Naive thymus-derived CD8-positive, alpha-beta T cell (primary cell): Measurements from ENCODE around the gene BORCS8. TPM values are rescaled to one million over a fixed set of nuclear protein-coding genes. Genes with fewer than 3 reads are reported as not detected.
A peak's percentile ranks its signal among the peaks of the same experiment; 100 is the strongest.
"Not testable (repeated sequence)": the region's sequence is repeated elsewhere in the genome, so short reads cannot be mapped to it uniquely, and the experiment has no call there.

Experiments used
- ATAC-seq, 2 donors: fragments of 150-1000 bp; cut with Tn5 transposase in 1 of 2; sonication (Bioruptor Pico), chemical (Tn5 transposase) in 1 of 2; 1 replicate in 1 of 2; 2 replicates in 1 of 2; pipeline ENCODE4 v1.10.0; 2021; ENCODE audit warnings: mild to moderate bottlenecking in 2 of 2, moderate library complexity in 2 of 2
- POLR2A ChIA-PET: fragments of 350-600 bp; sonication (Branson Sonifier 250); formaldehyde crosslinking; loops from one replicate; lab custom pipeline; 2021; ENCODE audit warnings: antibody characterized with exemption; lab: Charles Lee
- DNase-seq, 10 donors: peaks; one replicate each; pipeline versions ENCODE4 v3.0.0 to v3.0.0-alpha.2; 2020 to 2022
- H3K27ac Mint-ChIP-seq, 10 donors: one replicate each; pipeline ENCODE4 v1.8.0; 2020 to 2022; ENCODE audit warnings: mild to moderate bottlenecking in 10 of 10, mixed read lengths in 10 of 10, moderate library complexity in 4 of 10, inconsistent platforms in 1 of 10
- H3K27me3 Mint-ChIP-seq, 5 donors: one replicate each; pipeline ENCODE4 v1.8.0; 2021 to 2022; ENCODE audit warnings: mixed read lengths in 5 of 5
- H3K36me3 Mint-ChIP-seq, 3 donors: one replicate each; pipeline ENCODE4 v1.8.0; 2020 to 2022; ENCODE audit warnings: mixed read lengths in 3 of 3, mild to moderate bottlenecking in 2 of 3, inconsistent platforms in 1 of 3
- H3K4me1 Mint-ChIP-seq, 4 donors: one replicate each; pipeline ENCODE4 v1.8.0; 2021 to 2022; ENCODE audit warnings: mixed read lengths in 4 of 4
- H3K4me3 Mint-ChIP-seq, 10 donors: one replicate each; pipeline ENCODE4 v1.8.0; 2020 to 2022; ENCODE audit warnings: mild to moderate bottlenecking in 10 of 10, mixed read lengths in 10 of 10, moderate library complexity in 6 of 10, inconsistent platforms in 1 of 10
- H3K9me3 Mint-ChIP-seq, 9 donors: one replicate each; pipeline ENCODE4 v1.8.0; 2020 to 2022; ENCODE audit warnings: mixed read lengths in 9 of 9, mild to moderate bottlenecking in 3 of 9, inconsistent platforms in 1 of 9, moderate library complexity in 1 of 9
- polyA plus RNA-seq, 3 donors: library from polyadenylated mRNA; unstranded; fragments of 300-500 nt; fragmentation: Illumina TruSeq; gene quantifications; one replicate each; pipeline ENCODE4 v1.2.3, GENCODE V29; 2021
- total RNA-seq, 8 experiments: library from RNA in 2 of 8; stranded (reverse) in 2 of 8; gene quantifications; one replicate each; pipeline ENCODE4 v1.2.3 and lab custom pipeline; 2021 to 2026

Gene BORCS8
- total and polyA plus RNA-seq, 5 experiments from 2014 or later: 18.2 to 34.2 (median 23.6) TPM

DNA sequence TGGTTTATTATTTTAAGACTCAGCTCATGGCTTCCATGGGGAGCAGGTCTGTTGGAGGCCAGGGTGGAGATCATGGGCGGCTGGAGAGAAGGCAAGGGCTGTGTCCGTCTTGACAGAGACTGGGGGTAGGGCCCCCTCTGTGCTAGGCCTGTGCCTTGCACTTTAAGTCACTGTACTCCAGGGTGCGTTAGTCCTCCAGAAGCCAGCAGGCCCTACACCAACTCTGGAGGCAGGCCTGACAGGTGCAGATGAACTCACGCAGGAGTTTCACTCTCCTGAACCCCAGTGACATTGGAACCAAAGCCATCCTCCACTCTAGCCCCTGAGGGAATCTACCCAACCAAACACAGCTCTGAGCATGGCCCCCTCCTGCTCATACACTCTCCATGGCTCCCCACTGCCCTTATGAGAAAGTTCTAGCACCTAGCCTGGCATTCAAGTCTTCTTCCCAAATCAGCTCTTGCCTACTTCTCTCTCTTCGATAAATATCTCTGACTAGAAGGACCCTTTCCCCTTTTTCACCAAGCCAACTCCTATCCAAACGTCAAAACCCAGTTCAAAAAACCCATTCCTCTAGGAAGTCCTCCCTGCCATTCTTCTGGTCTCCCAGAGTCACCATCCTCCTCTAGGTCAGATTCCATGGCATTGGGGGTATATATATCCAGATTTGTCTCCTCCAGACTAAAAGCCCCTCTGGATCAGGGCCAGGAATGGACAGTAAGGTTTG, 37.0 kb downstream of the BORCS8 start:
- Mint-ChIP-seq H3K27ac (peak overlapping the region in 1 of 10 donors; percentile 71), H3K27me3 (no peaks in the 10 kb centered on the region), H3K4me3 (no peak overlapping the region), H3K36me3 (peaks cover 0 to 22% (median 17%) of the 10 kb centered on the region in 3 donors), H3K4me1 (peaks cover 0 to 15% (median 1%) of the 10 kb centered on the region in 4 donors), H3K9me3 (peaks cover 0 to 7% (median 0%) of the 10 kb centered on the region in 9 donors)
- ATAC-seq (no peak), DNase-seq (no peak)
- POLR2A ChIA-PET: no interaction called here

DNA sequence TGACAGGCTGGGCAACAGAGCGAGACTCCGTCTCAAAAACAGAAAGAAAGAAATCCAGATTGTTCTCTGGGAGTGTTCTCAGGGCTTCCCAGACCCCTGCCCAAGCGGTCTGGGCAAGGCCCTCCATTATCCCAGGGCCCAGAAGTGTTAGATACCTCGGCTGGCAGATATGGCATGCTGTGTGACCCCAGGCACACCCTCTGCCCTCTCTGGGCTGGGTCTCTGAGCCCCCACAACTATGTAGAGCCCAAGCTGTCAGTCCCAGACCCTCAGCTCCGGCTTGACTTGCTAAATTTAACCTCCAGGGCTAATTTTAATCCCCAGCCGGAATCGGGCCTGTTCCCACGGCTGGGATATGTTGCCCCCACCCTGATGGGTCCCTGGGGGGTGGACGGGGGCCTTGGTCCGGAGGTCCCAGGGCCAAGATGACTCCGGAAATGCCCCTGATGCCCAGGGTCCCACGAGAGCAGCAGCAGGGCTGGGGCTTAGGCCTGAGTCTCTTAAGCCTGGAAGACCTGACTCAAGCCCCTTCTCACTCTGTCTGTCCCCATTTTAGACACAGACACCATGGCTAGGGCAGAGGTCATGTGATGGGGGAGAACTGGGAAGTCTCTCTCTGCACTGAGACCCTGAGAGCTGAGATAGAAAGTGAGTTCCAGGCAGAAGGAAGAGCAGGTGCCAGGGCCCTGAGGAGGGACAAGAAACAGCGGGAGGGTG, 39.1 kb downstream of the BORCS8 start:
- Mint-ChIP-seq H3K27me3 (no peaks in the 10 kb centered on the region), H3K36me3 (peaks cover 0 to 30% (median 22%) of the 10 kb centered on the region in 3 donors), H3K9me3 (peaks cover 0 to 7% (median 0%) of the 10 kb centered on the region in 9 donors), H3K4me1 (peaks cover 0 to 8% (median 1%) of the 10 kb centered on the region in 4 donors), H3K27ac (peak overlapping the region in 1 of 10 donors; percentile 32), H3K4me3 (no peak overlapping the region)
- ATAC-seq (no peak), DNase-seq (no peak)
- POLR2A ChIA-PET: no interaction called here

DNA sequence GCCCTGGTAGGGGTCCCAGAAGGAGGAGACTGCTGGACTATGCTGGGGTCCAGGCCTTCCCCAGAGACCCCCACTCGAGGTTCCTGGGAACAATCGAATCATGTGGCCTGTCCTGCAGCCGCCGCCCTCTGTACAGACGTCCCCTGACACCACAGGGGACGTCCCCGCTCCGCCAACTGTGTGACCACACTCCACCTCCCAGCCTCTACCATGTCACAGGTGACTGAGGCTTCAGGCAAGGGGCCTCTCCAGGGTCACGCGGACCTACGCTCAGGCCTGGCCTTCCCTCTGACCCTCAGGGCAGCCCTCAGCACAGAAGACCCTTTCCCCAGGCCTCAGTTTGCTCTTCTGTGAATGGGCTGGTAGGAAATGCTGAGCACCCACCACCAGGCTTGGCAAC, 40.5 kb downstream of the BORCS8 start:
- H3K27ac Mint-ChIP-seq: no peak overlapping the region
- H3K27me3 Mint-ChIP-seq: no peaks in the 10 kb centered on the region
- POLR2A ChIA-PET: no interaction called here

DNA sequence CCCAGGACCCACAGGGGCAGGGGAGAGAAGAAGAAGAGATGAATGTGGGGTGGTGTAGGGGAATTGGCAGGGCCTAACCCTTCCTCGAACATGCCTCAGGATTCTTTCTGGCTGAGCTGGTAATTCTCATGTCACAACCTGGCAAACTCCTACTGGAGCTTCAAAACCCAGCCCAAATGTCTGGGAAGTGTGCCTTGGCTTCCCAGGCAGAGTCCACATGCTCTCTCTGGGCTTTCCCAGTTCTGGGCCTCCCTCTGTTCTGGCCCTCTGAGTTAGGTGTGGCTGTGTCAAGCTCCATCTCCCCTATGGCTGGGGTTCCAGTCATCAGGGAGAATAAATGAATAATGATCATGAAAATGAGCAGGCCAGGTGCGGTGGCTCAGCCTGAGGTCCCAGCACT, 42.5 kb downstream of the BORCS8 start:
- POLR2A ChIA-PET: no interaction called here
- Mint-ChIP-seq H3K27ac (peak overlapping the region in 1 of 10 donors; percentile 15), H3K27me3 (no peaks in the 10 kb centered on the region), H3K4me3 (no peak overlapping the region), H3K9me3 (no peaks in the 10 kb centered on the region), H3K4me1 (peaks cover 0 to 5% (median 3%) of the 10 kb centered on the region in 4 donors), H3K36me3 (peaks cover 0 to 11% (median 9%) of the 10 kb centered on the region in 3 donors)
- ATAC-seq (no peak), DNase-seq (no peak)

More for the DNA sequence above, 40.5 kb downstream of the BORCS8 start:
- ATAC-seq: no peak
- Mint-ChIP-seq H3K4me1 (peaks cover 0 to 8% (median 1%) of the 10 kb centered on the region in 4 donors), H3K36me3 (peaks cover 0 to 21% (median 19%) of the 10 kb centered on the region in 3 donors), H3K4me3 (no peak overlapping the region), H3K9me3 (peaks cover 0 to 7% (median 0%) of the 10 kb centered on the region in 9 donors)
- no peak for DNase-seq

DNA sequence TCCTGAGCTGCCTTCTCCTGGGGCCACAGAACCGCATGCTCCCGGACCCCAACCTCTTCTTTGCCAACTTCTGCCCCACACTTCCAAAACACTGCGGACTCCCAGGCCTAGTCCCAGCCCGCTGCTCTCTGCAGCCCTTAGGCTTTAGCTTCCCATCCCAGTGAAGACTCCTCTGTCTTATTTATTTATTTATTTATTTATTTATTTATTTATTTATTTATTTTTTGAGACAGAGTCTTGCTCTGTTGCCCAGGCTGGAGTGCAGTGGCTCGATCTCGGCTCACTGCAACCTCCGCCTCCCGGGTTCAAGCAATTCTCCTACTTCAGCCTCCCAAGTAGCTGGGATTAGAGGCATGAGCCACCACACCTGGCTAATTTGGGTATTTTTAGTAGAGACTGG, 43.4 kb downstream of the BORCS8 start:
- ATAC-seq, H3K36me3 Mint-ChIP-seq, H3K9me3 Mint-ChIP-seq, H3K4me3 Mint-ChIP-seq, POLR2A ChIA-PET, H3K27ac Mint-ChIP-seq, H3K27me3 Mint-ChIP-seq, DNase-seq, H3K4me1 Mint-ChIP-seq: not testable (repeated sequence)

DNA sequence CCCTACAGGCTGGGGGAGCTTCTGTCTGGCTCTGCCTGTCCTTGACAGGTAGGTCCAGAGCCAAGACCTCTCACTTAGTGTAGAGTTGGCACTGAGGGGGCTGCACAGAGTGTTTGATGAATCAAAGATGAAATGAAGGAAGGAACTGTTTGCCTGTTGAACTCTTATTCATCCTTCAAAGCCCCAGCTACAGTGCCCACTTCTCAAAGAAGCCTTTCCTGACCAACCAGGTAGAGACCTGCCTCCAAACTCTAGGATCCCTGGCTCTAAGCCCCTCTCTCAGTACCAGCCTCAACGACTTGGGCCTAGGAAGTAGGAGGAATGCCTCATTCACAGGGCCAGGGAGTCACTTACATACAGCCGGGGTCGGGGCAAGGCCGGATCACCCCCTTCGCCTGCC, 44.6 kb downstream of the BORCS8 start:
- POLR2A ChIA-PET: interaction anchor here (0.6 kb wide), 1 partner anchor 83 kb away, joined by 5 read pairs; no protein-coding TSS in a partner anchor
- H3K4me1 Mint-ChIP-seq: peaks cover 0 to 5% (median 3%) of the 10 kb centered on the region in 4 donors
- no peak overlapping the region for H3K4me3 Mint-ChIP-seq

DNA sequence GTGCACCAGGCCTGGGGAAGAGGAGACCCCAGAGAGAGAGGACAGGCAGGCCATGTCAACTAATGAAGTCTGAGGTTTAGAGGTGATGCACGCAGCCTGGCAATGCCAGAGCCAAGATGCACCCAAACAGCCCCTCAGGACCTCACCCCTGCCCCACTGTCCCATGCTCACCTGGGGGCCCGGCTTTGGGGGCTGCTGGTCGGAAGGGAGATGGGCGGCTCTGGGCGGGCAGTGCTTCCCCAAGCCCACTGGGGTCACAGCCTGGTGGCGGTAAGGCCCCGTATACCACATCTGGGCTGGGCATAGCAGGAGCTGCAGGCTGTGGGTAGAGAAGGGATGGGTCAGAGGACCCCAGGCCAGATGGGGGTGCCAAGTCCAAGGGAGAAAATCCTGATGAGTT, 45.1 kb downstream of the BORCS8 start:
- H3K36me3 Mint-ChIP-seq: peaks cover 0 to 10% (median 8%) of the 10 kb centered on the region in 3 donors
- POLR2A ChIA-PET: no interaction called here
- no peak overlapping the region for H3K27ac Mint-ChIP-seq
- no peak overlapping the region for H3K4me3 Mint-ChIP-seq
- ATAC-seq (no peak), DNase-seq (peak in 1 of 10 donors; percentile 26)
- H3K4me1 Mint-ChIP-seq: peaks cover 0 to 5% (median 3%) of the 10 kb centered on the region in 4 donors
- H3K27me3 Mint-ChIP-seq: no peaks in the 10 kb centered on the region
- H3K9me3 Mint-ChIP-seq: no peaks in the 10 kb centered on the region

More for the DNA sequence above, 44.6 kb downstream of the BORCS8 start:
- peaks cover 0 to 10% (median 8%) of the 10 kb centered on the region in 3 donors for H3K36me3 Mint-ChIP-seq
- H3K9me3 Mint-ChIP-seq: no peaks in the 10 kb centered on the region
- peak overlapping the region in 1 of 10 donors; percentile 40 for H3K27ac Mint-ChIP-seq
- ATAC-seq: no peak
- no peak for DNase-seq
- H3K27me3 Mint-ChIP-seq: no peaks in the 10 kb centered on the region

DNA sequence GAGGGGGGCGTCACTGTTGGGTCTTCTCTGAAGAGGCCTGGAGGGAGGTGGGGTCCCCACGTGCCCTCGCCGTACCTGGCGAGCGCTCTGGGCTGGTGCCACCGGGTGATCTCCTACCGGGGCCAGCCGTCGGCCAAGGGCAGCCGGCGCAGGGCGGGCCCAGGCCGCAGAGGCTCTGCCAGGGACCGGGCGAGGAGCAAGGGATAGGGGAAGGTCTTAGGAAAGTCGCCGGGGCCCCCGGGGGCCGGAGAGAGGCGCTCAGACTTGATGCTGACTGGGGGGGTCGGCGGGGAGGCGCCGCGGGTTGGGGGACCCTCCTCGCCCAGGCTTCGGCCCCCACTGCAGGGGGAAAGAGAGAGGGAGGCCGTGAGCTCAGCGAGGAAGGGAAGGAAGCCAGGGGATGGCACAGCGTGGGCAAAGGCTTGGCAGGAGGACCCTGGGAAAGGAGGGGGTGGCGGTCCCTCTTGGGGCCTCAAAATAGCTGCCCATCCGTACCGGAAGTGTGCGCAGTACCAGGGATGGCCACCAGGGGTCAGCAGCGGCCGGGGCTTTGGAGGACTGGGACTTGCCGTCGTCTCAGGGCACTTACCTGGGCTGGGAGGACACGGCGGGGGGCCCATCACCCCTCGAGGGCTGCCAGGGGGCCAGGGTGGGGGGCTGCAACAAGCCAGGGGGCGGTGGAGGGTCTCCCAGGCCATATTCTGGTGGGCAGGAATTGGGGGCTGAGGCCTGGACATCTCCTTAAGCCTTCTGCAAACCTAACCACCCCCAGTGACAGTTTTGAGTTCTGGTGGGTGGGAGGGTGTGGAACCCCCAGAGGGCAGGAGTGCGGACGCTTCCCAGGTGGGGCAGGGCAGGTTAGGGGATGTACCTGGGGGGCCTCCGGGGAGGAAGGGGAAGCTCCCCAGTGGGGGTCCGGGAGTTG, 46.0 kb downstream of the BORCS8 start:
- no peak overlapping the region for H3K4me3 Mint-ChIP-seq
- H3K9me3 Mint-ChIP-seq: no peaks in the 10 kb centered on the region
- DNase-seq (peak; percentile 66 to 89 (median 82)), ATAC-seq (peak; percentile 90 to 96)
- peaks cover 0 to 10% (median 8%) of the 10 kb centered on the region in 3 donors for H3K36me3 Mint-ChIP-seq
- H3K27ac Mint-ChIP-seq: peak overlapping the region in 1 of 10 donors; percentile 70
- peaks cover 0 to 5% (median 3%) of the 10 kb centered on the region in 4 donors for H3K4me1 Mint-ChIP-seq
- POLR2A ChIA-PET: interaction anchor here (0.6 to 1.5 kb wide), 2 partner anchors 82 to 359 kb away, joined by 4 read pairs; partner anchors contain the start of gene SLC25A42
- H3K27me3 Mint-ChIP-seq: no peaks in the 10 kb centered on the region

DNA sequence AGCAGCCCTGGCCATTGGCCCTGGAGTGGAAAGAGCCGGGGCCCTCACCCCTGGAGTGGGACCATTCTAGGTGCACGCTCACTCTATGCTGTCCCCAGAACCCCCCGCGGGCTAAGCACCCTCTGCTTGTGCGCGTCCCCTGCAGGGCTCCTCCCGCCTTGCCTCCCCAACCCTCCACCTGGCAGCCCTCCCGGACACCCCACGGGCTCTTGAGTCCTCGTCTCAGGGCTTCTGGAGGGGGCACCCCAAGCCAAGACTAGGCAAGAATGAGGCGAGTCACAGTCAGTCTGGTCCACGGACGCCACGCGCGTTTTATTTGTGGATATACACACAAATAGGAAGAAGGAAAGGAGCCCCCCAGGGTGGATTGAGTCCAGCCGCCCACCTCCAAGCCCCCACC, 46.7 kb downstream of the BORCS8 start:
- Mint-ChIP-seq H3K27ac (no peak overlapping the region), H3K4me3 (no peak overlapping the region), H3K36me3 (peaks cover 0 to 10% (median 8%) of the 10 kb centered on the region in 3 donors), H3K9me3 (no peaks in the 10 kb centered on the region), H3K27me3 (no peaks in the 10 kb centered on the region), H3K4me1 (peaks cover 0 to 5% (median 3%) of the 10 kb centered on the region in 4 donors)
- ATAC-seq (no peak), DNase-seq (peak in 1 of 10 donors; percentile 59)
- POLR2A ChIA-PET: interaction anchor here (0.6 to 1.5 kb wide), 2 partner anchors 82 to 359 kb away, joined by 4 read pairs; partner anchors contain the start of gene SLC25A42

DNA sequence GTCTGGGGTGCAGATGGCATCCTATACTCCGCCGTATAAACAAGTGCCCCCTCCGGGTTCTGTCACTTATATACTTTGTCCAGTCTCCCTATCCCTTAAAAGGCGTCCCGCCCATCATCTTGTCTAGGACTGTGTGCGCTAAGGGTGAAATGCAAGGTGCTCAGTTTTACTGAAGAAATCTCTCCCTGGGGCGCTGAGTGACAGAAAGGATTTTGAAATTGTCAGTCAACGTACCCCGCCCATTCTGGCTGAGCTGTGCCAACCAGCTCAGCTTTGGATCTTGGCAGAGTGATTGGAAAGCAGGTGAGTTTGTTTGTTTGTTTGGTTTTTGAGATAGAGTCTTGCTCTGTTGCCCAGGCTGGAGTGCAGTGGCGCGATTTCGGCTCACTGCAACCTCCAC, 49.6 kb downstream of the BORCS8 start:
- Mint-ChIP-seq H3K27me3 (no peaks in the 10 kb centered on the region), H3K4me3 (no peak overlapping the region), H3K9me3 (no peaks in the 10 kb centered on the region), H3K36me3 (peaks cover 0 to under 1% (median 0%) of the 10 kb centered on the region in 3 donors), H3K27ac (no peak overlapping the region), H3K4me1 (peaks cover 11 to 24% (median 22%) of the 10 kb centered on the region in 4 donors)
- peak in 1 of 10 donors; percentile 36 for DNase-seq
- ATAC-seq: no peak
- POLR2A ChIA-PET: no interaction called here

DNA sequence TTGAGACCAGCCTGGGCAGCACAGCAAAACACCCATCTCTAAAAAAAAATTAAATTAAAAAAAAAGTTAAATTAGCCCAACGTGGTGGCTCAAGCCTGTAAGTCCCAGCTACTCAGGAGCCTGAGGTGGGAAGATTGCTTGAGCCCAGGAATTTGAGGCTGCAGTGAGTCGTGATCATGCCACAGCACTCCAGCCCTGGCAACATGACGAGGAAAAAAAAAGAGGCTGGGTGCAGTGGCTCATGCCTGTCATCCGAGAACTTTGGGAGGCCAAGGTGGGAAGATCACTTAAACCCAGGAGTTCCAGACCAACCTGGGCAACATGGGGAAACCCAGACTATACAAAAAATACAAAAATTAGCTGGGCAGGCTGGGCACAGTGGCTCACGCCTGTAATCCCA, 51.5 kb downstream of the BORCS8 start:
- POLR2A ChIA-PET: no interaction called here
- no peaks in the 10 kb centered on the region for H3K27me3 Mint-ChIP-seq
- H3K4me1 Mint-ChIP-seq: peaks cover 15 to 27% (median 24%) of the 10 kb centered on the region in 4 donors
- no peak overlapping the region for H3K27ac Mint-ChIP-seq
- H3K9me3 Mint-ChIP-seq: no peaks in the 10 kb centered on the region
- no peaks in the 10 kb centered on the region for H3K36me3 Mint-ChIP-seq
- peak in 1 of 10 donors; percentile 4 for DNase-seq
- H3K4me3 Mint-ChIP-seq: no peak overlapping the region
- ATAC-seq: no peak

DNA sequence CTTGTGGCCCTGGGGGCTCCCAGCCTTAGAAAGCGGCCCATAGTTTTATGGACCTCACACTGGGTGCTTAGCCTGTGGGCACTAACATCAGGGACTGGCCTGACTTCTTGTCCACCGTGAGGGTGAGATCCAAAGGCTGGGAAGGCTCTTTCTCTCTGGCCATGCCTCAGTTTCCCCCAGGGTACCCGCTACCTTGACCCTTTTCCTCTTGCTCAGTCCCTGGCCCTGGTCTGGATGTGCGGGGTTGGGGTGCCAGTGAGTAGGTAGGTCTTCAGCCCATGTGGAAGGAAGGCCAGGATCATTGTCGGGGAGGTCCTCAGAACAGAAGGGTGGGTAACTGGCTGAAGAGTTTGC, 52.1 kb downstream of the BORCS8 start:
- H3K27ac Mint-ChIP-seq: peak overlapping the region in 3 of 10 donors; percentile 20 to 68 (median 48)
- POLR2A ChIA-PET: no interaction called here
- no peaks in the 10 kb centered on the region for H3K9me3 Mint-ChIP-seq
- H3K36me3 Mint-ChIP-seq: no peaks in the 10 kb centered on the region
- H3K27me3 Mint-ChIP-seq: no peaks in the 10 kb centered on the region
- peak overlapping the region in 2 of 10 donors; percentile 63 to 66 for H3K4me3 Mint-ChIP-seq
- peaks cover 17 to 31% (median 27%) of the 10 kb centered on the region in 4 donors for H3K4me1 Mint-ChIP-seq
- no peak for ATAC-seq
- no peak for DNase-seq
